Liver (tissue), 5 donors: Measurements from ENCODE around the gene CABYR. TPM values are rescaled to one million over a fixed set of nuclear protein-coding genes. Genes with fewer than 3 reads are reported as not detected.

ENCODE experiments used
- polyA plus RNA-seq, 2 donors: library from polyadenylated mRNA; stranded (reverse) in 1 of 2; unstranded in 1 of 2; fragments of 200-250 nt in 1 of 2; fragments of >200 nt in 1 of 2; fragmentation: Nextera tagmentation in 1 of 2; extraction: Ambion mirVana in 1 of 2; gene quantifications; one replicate each; pipeline versions ENCODE4 v1.2.1 to v1.2.3, GENCODE V29; 2013 to 2015
- small RNA-seq: library from RNA; depleted of rRNA; stranded (forward); fragments of <200 nt; gene quantifications from one replicate; pipeline ENCODE3, GENCODE V24; 2014
- total RNA-seq, 2 donors: library from RNA; depleted of rRNA; stranded (reverse); fragments of >200 nt; gene quantifications; one replicate each; pipeline ENCODE4 v1.2.3, GENCODE V29; 2014
- donor health status: healthy.
- donor health status: healthy.
- donor health status: healthy.

Gene CABYR
- total and polyA plus RNA-seq, 4 donors: 0.19 to 0.67 (median 0.32) TPM

Small RNAs within 50 kb of the gene (small RNA-seq; reads per million reads assigned to genes)
- gene RF00017 (not detected), gene RNA5SP452 (0.09 reads per million), gene RNU5A-6P (2.4 reads per million, percentile 89 among the genes with 10 or more reads in this experiment)

Other genes with a start within 250 kb of the CABYR start
- 10 to 100 TPM; 22.8 to 55.1 TPM for gene TTC39C, start 124.3 kb upstream of the CABYR start, total RNA-seq
- gene TTC39C, start 124.3 kb upstream of the CABYR start, polyA plus RNA-seq: 10 to 100 TPM; 35.3 to 41.9 TPM